ENCODE results near the gene STON1.

GRCh38 chr2:48496849-48497248, 33.1 kb upstream of the STON1 start:
- TF ChIP-seq CTCF (IDR thresholded peaks at IDR 0.05) (no peak), POLR2A (IDR thresholded peaks at IDR 0.05) (no peak), EP300 (IDR thresholded peaks at IDR 0.05) (no peak)
